Raji (cell line): ENCODE data around the gene GALNT9.

Source experiments
- POLR2A ChIP-seq: IDR thresholded peaks from 2 replicates; pipeline ENCODE4 v1.6.1; 2011; ENCODE audit warnings: low read depth, low read length, control low read depth; ENCODE audit not compliant: insufficient read depth

GALNT9 gene

GRCh38 chr12:132351751-132352495, 22.5 kb upstream of the GALNT9 start:
- TF ChIP-seq POLR2A, result no peak

DNA sequence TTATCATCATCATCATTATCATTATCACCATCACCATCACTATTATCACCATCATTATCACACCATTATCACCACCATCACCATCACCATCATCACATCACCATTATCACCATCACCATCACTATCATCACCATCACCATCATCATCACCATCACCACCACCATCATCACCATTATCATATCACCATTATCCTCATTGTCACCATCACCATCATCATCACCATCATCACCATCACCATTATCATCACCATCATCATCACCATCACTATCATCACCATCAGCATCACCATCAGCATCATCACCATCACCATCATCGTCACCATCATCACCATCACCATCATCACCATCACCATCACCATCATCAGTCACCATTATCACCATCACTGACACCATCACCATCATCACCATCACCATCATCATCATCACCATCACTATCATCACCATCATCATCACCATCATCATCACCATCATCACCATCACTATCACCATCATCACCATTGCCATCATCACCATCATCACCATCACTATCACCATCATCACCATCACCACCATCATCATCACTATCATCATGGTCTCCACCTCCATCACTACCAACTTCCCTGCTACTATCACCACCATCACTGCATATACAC, 20.2 kb upstream of the GALNT9 start:
- no peak for TF ChIP-seq POLR2A

DNA sequence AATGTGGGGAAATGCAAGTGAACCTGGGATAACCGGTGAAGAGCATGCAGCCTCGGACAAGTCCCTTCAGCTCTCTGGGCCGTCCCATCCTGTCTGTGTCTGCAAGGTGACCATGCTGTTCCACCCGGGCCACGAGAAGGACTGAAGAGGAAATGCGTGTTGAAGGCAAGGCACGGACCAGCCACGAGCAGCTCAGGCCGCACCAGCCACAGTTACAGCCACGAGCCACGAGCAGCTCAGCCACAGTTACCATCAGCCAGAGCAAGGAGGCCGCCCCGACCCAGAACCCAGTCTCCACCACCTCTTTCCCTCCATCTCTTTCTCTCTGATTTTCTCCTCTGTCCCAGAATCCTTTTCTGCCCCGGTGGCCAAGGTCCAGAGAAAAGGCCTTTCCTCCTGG, 18.8 kb upstream of the GALNT9 start:
- TF ChIP-seq POLR2A, result no peak

DNA sequence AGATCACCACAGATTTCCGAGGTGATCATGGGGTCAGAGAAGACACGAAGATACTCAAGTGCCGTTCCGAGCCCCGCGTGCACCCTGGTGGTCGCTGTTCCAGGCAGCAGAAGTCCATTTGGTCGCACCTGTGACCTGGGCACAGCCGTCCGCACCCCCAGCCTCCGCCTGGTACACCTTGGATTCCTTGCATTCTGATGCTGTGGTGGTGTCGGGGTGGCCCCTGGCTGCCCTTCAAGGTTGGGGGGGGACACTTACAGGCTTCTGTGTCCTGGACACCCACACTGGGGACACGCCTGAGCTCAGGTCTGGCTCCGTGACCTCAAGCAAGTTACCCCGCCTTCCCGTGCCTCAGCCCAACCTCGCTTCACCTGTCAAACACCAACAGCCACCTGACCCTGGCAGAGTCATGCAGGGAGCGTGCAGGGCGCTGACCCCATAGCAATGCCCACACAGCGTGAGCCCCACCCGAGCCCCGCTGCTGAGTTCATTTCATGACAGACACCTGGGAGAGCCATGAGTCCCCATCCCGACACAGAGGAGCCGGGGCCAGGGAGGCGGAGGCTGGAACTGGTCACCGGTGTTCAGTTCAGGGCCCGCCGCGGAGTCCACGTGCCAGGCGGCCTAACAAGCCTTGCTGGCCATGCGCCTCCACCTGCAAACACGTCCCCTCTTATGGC, 17.9 kb upstream of the GALNT9 start:
- no peak for TF ChIP-seq POLR2A

- no peak for TF ChIP-seq POLR2A
These were observed 17.2 kb upstream of the GALNT9 start for GRCh38 chr12:132346471-132347175.

DNA sequence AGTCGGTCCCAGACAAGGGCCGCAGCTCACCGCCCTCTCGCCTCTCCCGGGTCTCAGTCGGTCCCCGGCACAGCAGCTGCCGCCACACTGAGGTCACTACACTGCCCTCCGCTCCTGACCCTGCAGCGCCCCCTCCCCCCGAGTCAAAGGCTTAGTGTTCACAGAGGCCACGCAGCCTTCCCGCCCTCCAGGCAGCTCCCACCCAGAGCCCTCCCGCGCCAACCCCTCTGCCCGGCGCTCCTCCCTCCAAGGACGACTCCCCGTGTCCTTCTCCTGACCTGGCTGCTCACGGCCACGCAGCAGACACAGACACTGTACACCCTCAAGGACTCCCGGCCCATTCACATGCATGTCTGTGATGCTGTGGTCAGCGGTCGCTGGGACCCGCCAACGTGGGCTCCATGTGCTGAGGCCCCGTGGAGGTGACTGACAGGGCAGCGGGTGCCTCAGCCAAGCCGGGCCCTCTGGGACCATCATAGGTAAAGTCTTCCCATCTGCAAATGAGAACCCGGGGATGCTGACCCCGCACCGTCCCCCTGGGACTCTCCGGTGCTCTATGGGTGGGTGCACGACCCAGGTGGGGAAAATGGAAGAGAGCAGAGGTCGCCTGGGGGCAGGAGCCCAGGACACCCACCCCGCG, 16.3 kb upstream of the GALNT9 start:
- TF ChIP-seq POLR2A, result no peak

DNA sequence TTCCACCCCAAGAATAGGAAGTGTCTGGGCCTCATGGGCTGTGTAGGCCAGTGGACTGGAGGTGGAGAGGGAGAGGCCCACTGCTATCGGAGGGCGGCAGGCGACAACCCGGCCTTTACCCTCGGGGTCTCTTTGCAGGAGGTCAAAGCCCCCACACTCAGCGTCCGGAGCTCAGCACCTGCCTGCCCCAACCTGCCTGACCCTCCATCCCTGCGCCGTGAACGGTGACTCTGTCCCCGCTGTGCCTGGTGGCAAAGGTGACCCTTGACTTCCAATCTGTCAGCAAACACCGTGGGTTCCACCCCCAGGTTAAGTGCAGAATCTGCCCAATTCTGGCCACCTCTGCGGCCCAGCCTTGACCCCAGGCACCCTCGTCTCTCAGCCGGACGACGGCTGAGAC, 15.7 kb upstream of the GALNT9 start:
- no peak for TF ChIP-seq POLR2A

- no peak for TF ChIP-seq POLR2A
These were observed 15.2 kb upstream of the GALNT9 start for GRCh38 chr12:132344601-132345000.

GRCh38 chr12:132344181-132344580, 14.8 kb upstream of the GALNT9 start:
- no peak for TF ChIP-seq POLR2A

- no peak for TF ChIP-seq POLR2A
These were observed 14.1 kb upstream of the GALNT9 start for GRCh38 chr12:132343294-132344004.

GRCh38 chr12:132342251-132343227, 13.2 kb upstream of the GALNT9 start:
- TF ChIP-seq POLR2A, result no peak

GRCh38 chr12:132341318-132342050, 12.1 kb upstream of the GALNT9 start:
- TF ChIP-seq POLR2A, result no peak
